ENCODE results near the gene TBPL2. TPM values are rescaled to one million over a fixed set of nuclear protein-coding genes. Genes with fewer than 3 reads are reported as not detected.
"Not testable (repeated sequence)": the region's sequence is repeated elsewhere in the genome, so short reads cannot be mapped to it uniquely, and the experiment has no call there.

TBPL2 gene
- total RNA-seq: not detected
- polyA plus RNA-seq: not detected

DNA sequence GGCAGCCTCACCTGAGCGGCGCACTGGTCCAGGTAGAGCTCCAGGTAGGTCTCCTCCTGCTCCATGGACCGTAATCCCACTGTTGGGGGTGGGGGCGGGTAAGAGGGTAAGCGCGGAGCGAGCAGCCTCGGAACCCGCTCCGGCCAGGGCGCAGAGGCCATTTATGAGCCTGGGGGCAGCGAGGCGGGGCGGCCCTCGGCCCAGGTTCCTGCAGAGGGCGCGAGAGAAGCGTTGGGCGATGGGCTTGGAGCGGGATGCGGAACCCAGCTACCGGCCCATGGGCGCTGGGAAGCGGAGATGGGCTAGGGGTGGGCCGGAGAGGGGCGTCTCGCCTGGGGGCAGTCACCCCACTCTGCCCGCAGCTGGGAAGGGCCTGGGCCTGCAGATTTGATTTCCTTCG is at the start of gene TBPL2:
TSS of gene TBPL2 (minus strand) at position 232 of the 400 bp plus-strand sequence. CDS start at position 65, 167 bp downstream.
- no peaks in the 10 kb centered on the region for H3K9me3 ChIP-seq
- H3K4me3 ChIP-seq: no peak within 1 kb of the TSS
- TF ChIP-seq, protein P1, sequence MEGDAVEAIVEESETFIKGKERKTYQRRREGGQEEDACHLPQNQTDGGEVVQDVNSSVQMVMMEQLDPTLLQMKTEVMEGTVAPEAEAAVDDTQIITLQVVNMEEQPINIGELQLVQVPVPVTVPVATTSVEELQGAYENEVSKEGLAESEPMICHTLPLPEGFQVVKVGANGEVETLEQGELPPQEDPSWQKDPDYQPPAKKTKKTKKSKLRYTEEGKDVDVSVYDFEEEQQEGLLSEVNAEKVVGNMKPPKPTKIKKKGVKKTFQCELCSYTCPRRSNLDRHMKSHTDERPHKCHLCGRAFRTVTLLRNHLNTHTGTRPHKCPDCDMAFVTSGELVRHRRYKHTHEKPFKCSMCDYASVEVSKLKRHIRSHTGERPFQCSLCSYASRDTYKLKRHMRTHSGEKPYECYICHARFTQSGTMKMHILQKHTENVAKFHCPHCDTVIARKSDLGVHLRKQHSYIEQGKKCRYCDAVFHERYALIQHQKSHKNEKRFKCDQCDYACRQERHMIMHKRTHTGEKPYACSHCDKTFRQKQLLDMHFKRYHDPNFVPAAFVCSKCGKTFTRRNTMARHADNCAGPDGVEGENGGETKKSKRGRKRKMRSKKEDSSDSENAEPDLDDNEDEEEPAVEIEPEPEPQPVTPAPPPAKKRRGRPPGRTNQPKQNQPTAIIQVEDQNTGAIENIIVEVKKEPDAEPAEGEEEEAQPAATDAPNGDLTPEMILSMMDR (IDR thresholded peaks at IDR 0.05): no peak
- H3K27ac ChIP-seq: no peak within 1 kb of the TSS
- DNase-seq (peak in 2 of 6 donors; percentile 20 to 46), ATAC-seq (no peak), FAIRE-seq (no peak)
- H3K27me3 ChIP-seq: no peaks in the 10 kb centered on the region
- 30 to 40% methylated on average over 29 of the region's 29 CpGs for WGBS, 2 donors
- no peaks in the 10 kb centered on the region for H3K36me3 ChIP-seq
- intact Hi-C loops (cut with DNase I): no loop called here
- H3K4me1 ChIP-seq: no peaks in the 10 kb centered on the region

DNA sequence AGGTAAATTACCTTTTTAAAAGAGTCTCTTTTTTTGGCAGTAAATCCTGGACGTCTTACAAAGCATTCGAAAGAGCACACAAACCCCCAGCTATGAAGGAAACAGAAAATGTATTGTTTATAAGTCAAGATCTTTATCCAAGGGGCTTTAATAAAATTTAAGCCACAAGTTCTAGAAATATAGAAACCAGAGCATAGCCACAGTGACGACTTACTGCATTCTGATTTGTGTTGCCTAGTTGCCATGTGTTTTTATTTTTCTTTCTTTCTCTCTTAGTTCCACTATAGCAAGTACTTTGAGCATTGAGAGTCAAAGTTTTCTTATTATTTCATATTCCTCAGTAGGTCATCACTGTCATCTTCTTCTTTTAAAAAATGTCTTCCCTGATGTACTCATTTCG is 47.8 kb upstream of the TBPL2 start:
- no peak for ATAC-seq
- 50 to 61% methylated on average over 4 of the region's 4 CpGs for WGBS, 2 donors
- Histone ChIP-seq H3K27me3 (no peaks in the 10 kb centered on the region), H3K27ac (no peak overlapping the region), H3K4me1 (no peaks in the 10 kb centered on the region), H3K36me3 (no peaks in the 10 kb centered on the region), H3K4me3 (no peak overlapping the region), H3K9me3 (no peaks in the 10 kb centered on the region)
- DNase-seq: no peak
- intact Hi-C loops (cut with DNase I): no loop called here
- TF ChIP-seq, protein P1 (IDR thresholded peaks at IDR 0.05): no peak
- FAIRE-seq: no peak

GRCh38 chr14:55482936-55483605 is 42.7 kb upstream of the TBPL2 start:
- Histone ChIP-seq H3K27me3 (no peaks in the 10 kb centered on the region), H3K4me1 (no peaks in the 10 kb centered on the region), H3K27ac (no peak overlapping the region), H3K9me3 (no peaks in the 10 kb centered on the region), H3K36me3 (no peaks in the 10 kb centered on the region), H3K4me3 (no peak overlapping the region)
- no peak for DNase-seq
- 64 to 66% methylated on average over 4 of the region's 4 CpGs for WGBS, 2 donors
- TF ChIP-seq, protein P1 (IDR thresholded peaks at IDR 0.05): no peak
- no peak for FAIRE-seq
- no peak for ATAC-seq
- intact Hi-C loops (cut with DNase I): no loop called here

GRCh38 chr14:55481769-55482168 is 41.4 kb upstream of the TBPL2 start:
- H3K36me3 ChIP-seq: no peaks in the 10 kb centered on the region
- intact Hi-C loops (cut with DNase I): no loop called here
- H3K4me1 ChIP-seq: peaks cover 7 to 9% (median 8%) of the 10 kb centered on the region in 3 donors
- no peaks in the 10 kb centered on the region for H3K27me3 ChIP-seq
- no peak for ATAC-seq
- no peak overlapping the region for H3K4me3 ChIP-seq
- H3K27ac ChIP-seq: no peak overlapping the region
- no peak for FAIRE-seq
- 78 to 88% methylated on average over 5 of the region's 5 CpGs for WGBS, 2 donors
- TF ChIP-seq, protein P1 (IDR thresholded peaks at IDR 0.05): no peak
- DNase-seq: no peak
- no peaks in the 10 kb centered on the region for H3K9me3 ChIP-seq

DNA sequence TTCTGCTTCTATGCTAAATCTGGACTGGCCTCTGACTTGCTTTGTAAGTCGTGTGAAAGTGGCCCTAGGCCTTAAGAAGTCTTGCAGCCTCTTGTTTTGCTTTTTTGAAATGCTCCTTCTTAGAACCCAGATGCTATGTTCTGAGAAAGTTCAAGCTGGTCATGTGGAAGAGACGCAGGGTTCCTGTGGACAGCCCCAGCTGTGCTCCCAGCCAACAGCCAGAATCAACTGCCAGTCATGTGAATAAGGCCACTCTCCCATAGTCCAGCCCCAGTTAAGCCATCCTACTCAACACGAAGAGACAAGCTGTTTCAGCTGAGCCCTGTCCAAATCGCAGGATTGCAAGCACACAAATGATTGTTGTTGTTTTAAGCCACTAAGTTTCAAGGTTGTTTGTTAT is 37.3 kb upstream of the TBPL2 start:
- Histone ChIP-seq H3K27me3 (no peaks in the 10 kb centered on the region), H3K27ac (peak overlapping the region in 3 of 4 donors; percentile 8 to 48 (median 33)), H3K9me3 (no peaks in the 10 kb centered on the region), H3K36me3 (no peaks in the 10 kb centered on the region), H3K4me3 (no peak overlapping the region), H3K4me1 (peaks cover 10 to 13% (median 10%) of the 10 kb centered on the region in 3 donors)
- 37 to 40% methylated on average over 4 of the region's 4 CpGs for WGBS, 2 donors
- TF ChIP-seq, protein P1 (IDR thresholded peaks at IDR 0.05): no peak
- intact Hi-C loops (cut with DNase I): no loop called here
- ATAC-seq: peak; percentile 81 to 92 (median 91)
- DNase-seq: peak in 5 of 6 donors; percentile 40 to 75 (median 60)
- no peak for FAIRE-seq

- H3K9me3 ChIP-seq; H3K4me3 ChIP-seq; FAIRE-seq; H3K36me3 ChIP-seq; H3K27me3 ChIP-seq; intact Hi-C loops (cut with DNase I): not testable (repeated sequence)
- Histone ChIP-seq H3K4me1 (peaks cover 10 to 13% (median 10%) of the 10 kb centered on the region in 3 donors), H3K27ac (peak overlapping the region in 1 of 4 donors; percentile 48)
- ATAC-seq (peak; percentile 85 to 92 (median 87)), DNase-seq (peak in 1 of 6 donors; percentile 14)
- 36 to 45% methylated on average over 3 of the region's 3 CpGs for WGBS, 2 donors
Observed at GRCh38 chr14:55476448-55476847, 36.0 kb upstream of the TBPL2 start.
